ENCODE measurements around the gene ISL1. TPM values are rescaled to one million over a fixed set of nuclear protein-coding genes. Genes with fewer than 3 reads are reported as not detected.

Gene ISL1
- total RNA-seq, 1 experiment from 2014 or later = 0.29 TPM

DNA sequence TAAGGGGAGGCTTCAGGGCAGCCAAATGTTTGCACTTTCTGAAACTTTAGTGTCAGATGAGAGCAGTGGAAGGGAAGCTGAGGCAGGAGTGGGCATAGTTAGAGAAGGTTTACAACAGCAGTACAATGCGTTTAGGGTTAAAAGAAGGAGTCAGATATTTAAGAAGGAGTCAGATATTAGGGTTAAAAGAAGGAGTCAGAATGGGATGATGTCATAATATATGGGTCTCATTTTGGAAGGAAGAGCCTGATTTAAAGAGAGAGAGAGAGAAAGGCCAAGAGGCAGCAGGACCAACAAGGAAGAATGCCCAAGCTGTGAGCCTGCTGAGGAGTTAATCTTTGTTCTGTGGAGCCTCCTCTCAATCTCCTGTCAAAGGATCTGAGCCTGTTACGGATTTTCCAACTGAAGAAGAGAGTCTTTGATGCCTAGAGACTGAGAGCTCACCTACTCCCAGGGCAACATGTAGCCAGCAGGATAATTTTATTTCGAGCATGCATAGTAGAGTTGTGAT lies 9.5 kb downstream of the ISL1 start:
- DNase-seq = no peak
- Histone ChIP-seq H3K27me3 (replicated peaks; ENCODE audit: control insufficient read depth, insufficient read depth, low read length) (peaks cover 1% of the 10 kb centered on the region), H3K4me3 (ENCODE audit: low read depth, low read length) (no peak overlapping the region), H3K4me1 (no peaks in the 10 kb centered on the region), H3K36me3 (ENCODE audit: control insufficient read depth, insufficient read depth, low read length) (no peaks in the 10 kb centered on the region), H3K9me3 (no peaks in the 10 kb centered on the region; the same call in 1 of the 2 replicates)
- Mint-ChIP-seq H3K27ac (ENCODE audit: unreplicated experiment) (no peak overlapping the region), H3K4me3 (ENCODE audit: unreplicated experiment) (no peak overlapping the region), H3K4me1 (ENCODE audit: low read depth, unreplicated experiment) (peaks cover 7% of the 10 kb centered on the region), H3K36me3 (ENCODE audit: insufficient read depth, unreplicated experiment) (no peaks in the 10 kb centered on the region), H3K9me3 (ENCODE audit: unreplicated experiment) (no peaks in the 10 kb centered on the region), H3K27me3 (ENCODE audit: insufficient read depth, unreplicated experiment) (peaks cover 12% of the 10 kb centered on the region)
- intact Hi-C loops (cut with micrococcal nuclease; ENCODE audit: unreplicated experiment) = no loop called here
- POLR2A ChIA-PET = no interaction called here
- no TSS peak for BruUV-seq (replicated peaks)
- CTCF ChIA-PET = no interaction called here
- TF ChIP-seq CTCF (IDR thresholded peaks at IDR 0.05; ENCODE audit: insufficient read depth in 1 of 2, low read depth in 1 of 2, low read length in 1 of 2, severe bottlenecking in 1 of 2, unreplicated experiment in 1 of 2) = no peak

DNA sequence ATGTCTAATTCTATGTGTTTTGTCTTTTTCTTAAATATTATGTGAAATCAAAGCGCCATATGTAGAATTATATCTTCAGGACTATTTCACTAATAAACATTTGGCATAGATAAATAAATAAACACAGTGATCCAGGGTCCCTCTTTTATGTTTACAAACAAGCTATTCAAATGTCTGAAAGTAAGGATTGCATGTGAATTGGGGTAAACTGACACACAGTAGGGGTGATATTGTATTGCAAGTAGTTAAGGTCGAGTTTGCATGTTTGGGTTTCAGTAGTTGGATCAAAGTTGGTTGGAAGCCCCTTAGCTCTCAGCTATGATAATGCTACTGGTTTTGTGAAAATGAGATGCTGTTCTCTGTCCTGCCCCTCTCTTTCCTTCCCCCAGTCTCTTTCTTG lies 11.4 kb downstream of the ISL1 start:
- ChIA-PET POLR2A (no interaction called here), CTCF (no interaction called here)
- no peaks in the 10 kb centered on the region; the same call in 1 of the 2 replicates for H3K9me3 ChIP-seq
- H3K27me3 ChIP-seq (replicated peaks; ENCODE audit: control insufficient read depth, insufficient read depth, low read length) = peaks cover 3% of the 10 kb centered on the region
- Mint-ChIP-seq H3K4me3 (ENCODE audit: unreplicated experiment) (no peak overlapping the region), H3K36me3 (ENCODE audit: insufficient read depth, unreplicated experiment) (no peaks in the 10 kb centered on the region), H3K9me3 (ENCODE audit: unreplicated experiment) (no peaks in the 10 kb centered on the region), H3K27ac (ENCODE audit: unreplicated experiment) (no peak overlapping the region), H3K4me1 (ENCODE audit: low read depth, unreplicated experiment) (peaks cover 7% of the 10 kb centered on the region), H3K27me3 (ENCODE audit: insufficient read depth, unreplicated experiment) (peaks cover 20% of the 10 kb centered on the region)
- H3K36me3 ChIP-seq (ENCODE audit: control insufficient read depth, insufficient read depth, low read length) = no peaks in the 10 kb centered on the region
- no peak overlapping the region for H3K4me3 ChIP-seq (ENCODE audit: low read depth, low read length)
- H3K4me1 ChIP-seq = no peaks in the 10 kb centered on the region
- intact Hi-C loops (cut with micrococcal nuclease; ENCODE audit: unreplicated experiment) = no loop called here
- no peak for DNase-seq
- BruUV-seq (replicated peaks) = no TSS peak
- no peak for TF ChIP-seq CTCF (IDR thresholded peaks at IDR 0.05; ENCODE audit: insufficient read depth in 1 of 2, low read depth in 1 of 2, low read length in 1 of 2, severe bottlenecking in 1 of 2, unreplicated experiment in 1 of 2)

DNA sequence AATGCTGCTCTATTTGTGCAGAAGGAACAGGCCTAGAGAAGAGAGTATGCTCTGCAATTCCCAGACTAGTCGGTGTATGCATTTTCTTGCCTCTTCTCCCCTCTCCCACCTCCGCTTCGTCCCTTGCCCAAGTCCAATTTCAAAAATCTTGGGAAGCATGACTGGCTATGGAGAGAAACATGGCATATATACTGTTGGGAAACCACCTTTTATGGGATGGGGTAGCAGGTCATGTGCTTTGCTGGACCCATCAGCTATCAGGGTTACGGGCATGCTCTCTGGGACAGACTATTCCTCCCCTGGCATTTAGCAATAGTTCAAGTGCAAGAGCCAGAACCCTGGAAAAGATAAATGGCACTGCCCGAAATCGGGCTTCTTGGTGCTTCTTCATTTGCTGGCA lies 12.0 kb downstream of the ISL1 start:
- no TSS peak for BruUV-seq (replicated peaks)
- Mint-ChIP-seq H3K27ac (ENCODE audit: unreplicated experiment) (no peak overlapping the region), H3K4me1 (ENCODE audit: low read depth, unreplicated experiment) (peaks cover 7% of the 10 kb centered on the region), H3K4me3 (ENCODE audit: unreplicated experiment) (no peak overlapping the region), H3K36me3 (ENCODE audit: insufficient read depth, unreplicated experiment) (no peaks in the 10 kb centered on the region), H3K27me3 (ENCODE audit: insufficient read depth, unreplicated experiment) (peaks cover 24% of the 10 kb centered on the region), H3K9me3 (ENCODE audit: unreplicated experiment) (no peaks in the 10 kb centered on the region)
- no peaks in the 10 kb centered on the region; the same call in 1 of the 2 replicates for H3K9me3 ChIP-seq
- H3K4me1 ChIP-seq = no peaks in the 10 kb centered on the region
- H3K4me3 ChIP-seq (ENCODE audit: low read depth, low read length) = no peak overlapping the region
- no peaks in the 10 kb centered on the region for H3K36me3 ChIP-seq (ENCODE audit: control insufficient read depth, insufficient read depth, low read length)
- DNase-seq = no peak
- H3K27me3 ChIP-seq (replicated peaks; ENCODE audit: control insufficient read depth, insufficient read depth, low read length) = peaks cover 2% of the 10 kb centered on the region; the same call in 1 of the 2 replicates
- CTCF ChIA-PET = no interaction called here
- POLR2A ChIA-PET = no interaction called here
- no peak for TF ChIP-seq CTCF (IDR thresholded peaks at IDR 0.05; ENCODE audit: insufficient read depth in 1 of 2, low read depth in 1 of 2, low read length in 1 of 2, severe bottlenecking in 1 of 2, unreplicated experiment in 1 of 2)
- intact Hi-C loops (cut with micrococcal nuclease; ENCODE audit: unreplicated experiment) = no loop called here

All from Caco-2 (cell line).